Kidney epithelial cell (primary cell): ENCODE data around the gene OVOL3. TPM values are rescaled to one million over a fixed set of nuclear protein-coding genes. Genes with fewer than 3 reads are reported as not detected.

Experiments
- DNase-seq: peaks from one replicate; pipeline ENCODE4 v3.0.0-alpha.2; 2010; ENCODE audit warnings: low read depth
- H3K27me3 ChIP-seq: 2 replicates; pipeline ENCODE4 v1.6.0; 2011; ENCODE audit warnings: low read length; ENCODE audit not compliant: control insufficient read depth, insufficient read depth
- H3K36me3 ChIP-seq: 2 replicates; pipeline ENCODE4 v1.5.1; 2011; ENCODE audit warnings: low read length; ENCODE audit not compliant: control insufficient read depth, insufficient read depth
- H3K4me3 ChIP-seq: 2 replicates; pipeline ENCODE4 v1.5.1; 2011; ENCODE audit warnings: low read depth, mild to moderate bottlenecking, control low read depth, low read length
- CTCF ChIP-seq: IDR thresholded peaks from 2 replicates; pipeline ENCODE4 v1.5.1; 2011; ENCODE audit warnings: mild to moderate bottlenecking, moderate library complexity, low read length, control low read depth, inconsistent platforms; ENCODE audit not compliant: insufficient read depth, poor library complexity, severe bottlenecking
- total RNA-seq: library from RNA; depleted of rRNA; stranded (reverse); fragments of >200 nt; gene quantifications from 2 replicates; pipeline ENCODE4 v1.2.3, GENCODE V29; 2015

Gene OVOL3
- total RNA-seq, 1 donor from 2014 or later: not detected

GRCh38 chr19:36084231-36085009 is 26.5 kb upstream of the OVOL3 start:
- no peaks in the 10 kb centered on the region for H3K27me3 ChIP-seq
- no peak overlapping the region for H3K4me3 ChIP-seq
- TF ChIP-seq CTCF: no peak
- no peak for DNase-seq
- H3K36me3 ChIP-seq: no peaks in the 10 kb centered on the region

- H3K36me3 ChIP-seq: no peaks in the 10 kb centered on the region
- no peak for DNase-seq
- H3K4me3 ChIP-seq: no peak overlapping the region
- H3K27me3 ChIP-seq: no peaks in the 10 kb centered on the region
- TF ChIP-seq CTCF: no peak
Measured at GRCh38 chr19:36086326-36086725, 24.6 kb upstream of the OVOL3 start.

- H3K36me3 ChIP-seq: no peaks in the 10 kb centered on the region
- no peak overlapping the region for H3K4me3 ChIP-seq
Measured at GRCh38 chr19:36089847-36090246, 21.1 kb upstream of the OVOL3 start.

GRCh38 chr19:36090910-36091695 is 19.8 kb upstream of the OVOL3 start:
- H3K36me3 ChIP-seq: no peaks in the 10 kb centered on the region
- H3K4me3 ChIP-seq: no peak overlapping the region
- H3K27me3 ChIP-seq: no peaks in the 10 kb centered on the region
- no peak for TF ChIP-seq CTCF
- DNase-seq: no peak

More at GRCh38 chr19:36089847-36090246, 21.1 kb upstream of the OVOL3 start:
- no peak for DNase-seq
- TF ChIP-seq CTCF: no peak
- H3K27me3 ChIP-seq: no peaks in the 10 kb centered on the region

- DNase-seq: no peak
- Histone ChIP-seq H3K27me3 (no peaks in the 10 kb centered on the region), H3K36me3 (no peaks in the 10 kb centered on the region), H3K4me3 (no peak overlapping the region)
- TF ChIP-seq CTCF: no peak
Measured at GRCh38 chr19:36092566-36092965, 18.4 kb upstream of the OVOL3 start.
